ENCODE data around the gene BHLHE23.

The BHLHE23 gene

DNA sequence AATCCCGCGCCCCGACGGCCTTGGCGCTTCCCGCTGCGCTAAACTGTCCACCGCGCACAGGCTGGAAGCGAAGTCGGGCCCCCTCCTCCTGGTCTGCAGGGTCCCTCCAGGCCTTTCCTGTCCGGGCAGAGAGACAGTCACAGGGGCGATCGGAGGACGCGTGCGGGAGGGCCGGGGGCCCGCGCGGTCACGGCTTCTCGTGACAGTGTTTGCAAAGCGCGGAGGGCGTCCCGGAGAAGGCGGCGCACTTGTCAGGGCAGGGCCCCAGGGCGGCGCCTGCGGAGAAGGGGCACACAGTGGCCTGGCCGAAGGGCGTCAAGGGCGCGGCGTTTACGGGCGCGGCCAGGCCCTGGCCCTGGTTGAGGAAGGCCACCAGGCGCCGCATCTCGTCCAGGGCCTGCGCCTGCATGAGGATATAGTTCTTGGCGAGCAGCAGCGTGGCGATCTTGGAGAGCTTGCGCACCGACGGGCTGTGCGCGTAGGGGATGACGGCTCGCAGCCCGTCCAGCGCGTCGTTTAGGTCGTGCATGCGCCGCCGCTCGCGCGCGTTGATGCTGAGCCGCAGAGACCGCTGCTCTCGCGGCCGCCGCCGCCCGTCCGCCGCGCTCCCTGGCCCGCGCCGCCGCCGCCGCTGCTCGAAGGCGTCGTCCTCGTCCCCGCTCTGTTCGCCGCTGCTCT is 763 bp downstream of the BHLHE23 start:
- Histone ChIP-seq H3K9ac (ENCODE audit: low read length) (no peak overlapping the region), H3K14ac (ENCODE audit: low read length in 2 of 2) (no peak overlapping the region), H3K9me3 (ENCODE audit: control insufficient read depth, low read length) (no peaks in the 10 kb centered on the region), H4K8ac (ENCODE audit: low read length) (no peak overlapping the region), H2BK120ac (ENCODE audit: low read depth, low read length) (no peak overlapping the region), H2BK5ac (ENCODE audit: low read depth, low read length, poor library complexity, severe bottlenecking) (no peak overlapping the region), H2BK15ac (ENCODE audit: low read depth, poor library complexity, severe bottlenecking) (no peak overlapping the region), H3K79me1 (replicated peaks; ENCODE audit: low read length, poor library complexity, severe bottlenecking) (no peaks in the 10 kb centered on the region), H3K36me3 (ENCODE audit: control insufficient read depth in 1 of 2, insufficient read depth in 2 of 2, low read depth in 1 of 2, low read length in 2 of 2) (peaks cover 0 to 3% of the 10 kb centered on the region in 2 experiments), H3K27ac (ENCODE audit: low read length, poor library complexity, severe bottlenecking) (no peak overlapping the region), H3K4me1 (ENCODE audit: control insufficient read depth, insufficient read depth, low read depth, low read length) (peaks cover 38% of the 10 kb centered on the region), H3K18ac (ENCODE audit: low read depth in 1 of 2, low read length in 2 of 2) (no peak overlapping the region), H3K4me2 (ENCODE audit: low read length, poor library complexity, severe bottlenecking) (no peak overlapping the region), H3K23ac (ENCODE audit: low read length in 2 of 2) (peak overlapping the region in 1 of 2 experiments; percentile 50), H2BK12ac (ENCODE audit: low read length in 2 of 2) (no peak overlapping the region), H3K27me3 (ENCODE audit: control insufficient read depth in 1 of 2, insufficient read depth in 1 of 2, low read length in 2 of 2) (peaks cover 81 to 91% of the 10 kb centered on the region in 2 experiments), H3K4ac (ENCODE audit: low read depth in 1 of 2, low read length in 2 of 2) (no peak overlapping the region), H4K91ac (ENCODE audit: low read length) (peak overlapping the region; percentile 50), H2AK5ac (ENCODE audit: low read length, severe bottlenecking) (no peak overlapping the region), H3K4me3 (ENCODE audit: insufficient read depth in 1 of 2, low read depth in 1 of 2, low read length in 2 of 2) (peak overlapping the region in 1 of 2 experiments; percentile 22), H2AFZ (ENCODE audit: low read depth, low read length) (no peak overlapping the region)
- peak; percentile 22 for DNase-seq
- WGBS = 7% methylated on average over 90 of the region's 90 CpGs

DNA sequence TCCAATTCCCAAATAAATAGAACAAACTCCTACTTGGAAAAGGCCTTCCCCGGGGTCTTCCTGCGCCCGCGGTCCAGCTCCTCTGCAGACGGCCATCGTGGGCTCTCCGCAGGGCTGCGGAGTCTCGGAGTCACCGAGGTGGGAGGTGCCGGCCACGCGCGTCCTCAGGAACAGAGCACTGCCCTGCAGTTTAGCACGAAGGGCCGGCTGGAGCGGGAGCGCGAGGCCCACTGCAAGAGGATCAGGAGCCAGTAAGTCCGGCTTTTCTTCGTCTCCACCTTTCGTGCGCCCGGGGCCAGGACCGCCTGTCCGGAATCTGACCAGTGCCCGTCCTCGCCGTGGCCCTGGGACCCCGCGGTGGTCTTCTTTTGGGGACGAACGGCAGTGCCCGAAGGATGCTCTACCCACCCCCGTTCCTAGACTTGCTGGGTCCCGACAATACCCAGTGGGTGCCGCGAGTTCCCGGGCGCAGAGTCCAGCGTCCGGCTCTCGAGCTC is 1.4 kb downstream of the BHLHE23 start:
- no peak overlapping the region for H2AK5ac ChIP-seq (ENCODE audit: low read length, severe bottlenecking)

DNA sequence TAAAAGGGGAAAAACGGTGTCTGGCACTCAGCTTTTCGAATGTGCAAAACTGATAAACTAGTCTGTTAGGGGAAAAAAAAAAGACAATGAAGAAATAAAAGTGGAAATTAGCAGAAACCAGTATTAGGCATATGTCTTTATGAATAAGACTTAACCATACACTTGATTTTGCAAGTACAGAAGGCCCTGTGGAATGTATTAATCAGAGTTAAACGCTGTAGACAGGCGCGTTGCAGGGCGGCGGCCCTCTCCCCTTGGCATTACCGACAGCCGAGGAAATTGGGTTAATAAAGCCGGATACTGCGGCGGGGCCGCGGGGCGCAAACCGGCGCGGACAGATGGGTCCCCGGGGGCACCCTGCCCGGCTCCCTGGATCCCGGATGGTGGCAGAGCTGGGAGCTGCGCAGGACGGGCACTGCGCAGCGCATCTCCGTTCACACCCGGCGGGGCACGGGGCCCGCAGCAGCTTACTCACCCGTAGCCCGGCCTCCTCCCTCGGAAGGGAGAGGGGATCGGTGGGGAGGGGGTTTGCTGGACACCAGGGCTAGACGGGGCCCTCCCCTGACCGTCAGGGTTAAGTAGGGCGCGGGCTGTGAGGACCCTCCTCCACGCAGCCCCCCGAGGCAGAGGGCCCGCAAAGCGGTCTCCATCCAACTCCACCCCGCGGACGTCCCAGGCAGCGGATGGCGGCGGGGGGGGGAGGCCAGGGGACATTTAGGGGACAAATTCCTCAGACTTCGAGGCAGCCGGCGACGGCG is 2.0 kb downstream of the BHLHE23 start:
- peak overlapping the region; percentile 14 for H3K4me2 ChIP-seq (ENCODE audit: low read length, poor library complexity, severe bottlenecking)
- H2AK5ac ChIP-seq (ENCODE audit: low read length, severe bottlenecking) = no peak overlapping the region

More for the DNA sequence above, 1.4 kb downstream of the BHLHE23 start:
- Histone ChIP-seq H3K4ac (ENCODE audit: low read depth in 1 of 2, low read length in 2 of 2) (no peak overlapping the region), H2BK12ac (ENCODE audit: low read length in 2 of 2) (no peak overlapping the region), H2BK120ac (ENCODE audit: low read depth, low read length) (no peak overlapping the region), H3K14ac (ENCODE audit: low read length in 2 of 2) (no peak overlapping the region), H3K23ac (ENCODE audit: low read length in 2 of 2) (peak overlapping the region in 1 of 2 experiments; percentile 50), H3K9ac (ENCODE audit: low read length) (no peak overlapping the region), H3K18ac (ENCODE audit: low read depth in 1 of 2, low read length in 2 of 2) (no peak overlapping the region), H2AFZ (ENCODE audit: low read depth, low read length) (no peak overlapping the region), H3K4me3 (ENCODE audit: insufficient read depth in 1 of 2, low read depth in 1 of 2, low read length in 2 of 2) (no peak overlapping the region), H2BK15ac (ENCODE audit: low read depth, poor library complexity, severe bottlenecking) (no peak overlapping the region), H3K27me3 (ENCODE audit: control insufficient read depth in 1 of 2, insufficient read depth in 1 of 2, low read length in 2 of 2) (peaks cover 80 to 93% of the 10 kb centered on the region in 2 experiments), H4K91ac (ENCODE audit: low read length) (no peak overlapping the region), H3K36me3 (ENCODE audit: control insufficient read depth in 1 of 2, insufficient read depth in 2 of 2, low read depth in 1 of 2, low read length in 2 of 2) (peaks cover 0 to 3% of the 10 kb centered on the region in 2 experiments), H4K8ac (ENCODE audit: low read length) (no peak overlapping the region), H3K4me2 (ENCODE audit: low read length, poor library complexity, severe bottlenecking) (no peak overlapping the region), H3K9me3 (ENCODE audit: control insufficient read depth, low read length) (no peaks in the 10 kb centered on the region), H2BK5ac (ENCODE audit: low read depth, low read length, poor library complexity, severe bottlenecking) (no peak overlapping the region), H3K4me1 (ENCODE audit: control insufficient read depth, insufficient read depth, low read depth, low read length) (peaks cover 38% of the 10 kb centered on the region), H3K79me1 (replicated peaks; ENCODE audit: low read length, poor library complexity, severe bottlenecking) (no peaks in the 10 kb centered on the region), H3K27ac (ENCODE audit: low read length, poor library complexity, severe bottlenecking) (no peak overlapping the region)
- no peak for DNase-seq
- 12% methylated on average over 43 of the region's 43 CpGs for WGBS

DNA sequence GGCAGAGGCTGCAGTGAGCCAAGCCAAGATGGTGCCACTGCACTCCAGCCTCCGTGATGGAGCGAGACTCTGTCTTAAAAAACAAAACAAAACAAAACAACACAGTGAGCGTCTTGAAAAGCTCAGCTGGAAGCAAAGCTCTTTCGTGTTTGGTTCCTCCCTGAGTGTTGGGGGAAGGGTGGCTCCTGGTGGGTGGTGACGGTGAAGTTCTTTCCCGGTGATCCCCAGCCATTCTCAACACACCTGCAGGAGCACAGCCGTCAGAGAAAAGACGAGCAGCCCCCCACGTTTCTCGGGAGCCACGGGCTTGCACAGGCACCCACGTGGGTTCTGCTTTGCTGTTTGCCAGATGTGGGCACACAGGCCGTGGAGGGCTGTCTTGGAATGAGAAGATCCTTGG is 3.2 kb downstream of the BHLHE23 start:
- Histone ChIP-seq H3K27me3 (ENCODE audit: control insufficient read depth in 1 of 2, insufficient read depth in 1 of 2, low read length in 2 of 2) (peaks cover 81 to 94% of the 10 kb centered on the region in 2 experiments), H3K23ac (ENCODE audit: low read length in 2 of 2) (no peak overlapping the region), H3K4ac (ENCODE audit: low read depth in 1 of 2, low read length in 2 of 2) (no peak overlapping the region), H3K9ac (ENCODE audit: low read length) (no peak overlapping the region), H3K18ac (ENCODE audit: low read depth in 1 of 2, low read length in 2 of 2) (no peak overlapping the region), H3K14ac (ENCODE audit: low read length in 2 of 2) (no peak overlapping the region), H2BK12ac (ENCODE audit: low read length in 2 of 2) (no peak overlapping the region), H3K4me1 (ENCODE audit: control insufficient read depth, insufficient read depth, low read depth, low read length) (peaks cover 29% of the 10 kb centered on the region), H3K9me3 (ENCODE audit: control insufficient read depth, low read length) (peaks cover 5% of the 10 kb centered on the region), H3K4me3 (ENCODE audit: insufficient read depth in 1 of 2, low read depth in 1 of 2, low read length in 2 of 2) (no peak overlapping the region), H2BK15ac (ENCODE audit: low read depth, poor library complexity, severe bottlenecking) (no peak overlapping the region), H2AFZ (ENCODE audit: low read depth, low read length) (no peak overlapping the region), H3K27ac (ENCODE audit: low read length, poor library complexity, severe bottlenecking) (no peak overlapping the region), H2AK5ac (ENCODE audit: low read length, severe bottlenecking) (no peak overlapping the region), H4K8ac (ENCODE audit: low read length) (no peak overlapping the region), H3K4me2 (ENCODE audit: low read length, poor library complexity, severe bottlenecking) (no peak overlapping the region), H2BK120ac (ENCODE audit: low read depth, low read length) (no peak overlapping the region), H2BK5ac (ENCODE audit: low read depth, low read length, poor library complexity, severe bottlenecking) (no peak overlapping the region), H3K79me1 (replicated peaks; ENCODE audit: low read length, poor library complexity, severe bottlenecking) (no peaks in the 10 kb centered on the region), H3K36me3 (ENCODE audit: control insufficient read depth in 1 of 2, insufficient read depth in 2 of 2, low read depth in 1 of 2, low read length in 2 of 2) (peaks cover 0 to 3% of the 10 kb centered on the region in 2 experiments), H4K91ac (ENCODE audit: low read length) (no peak overlapping the region)
- DNase-seq = no peak
- 7% methylated on average over 11 of the region's 13 CpGs for WGBS

More for the DNA sequence above, 2.0 kb downstream of the BHLHE23 start:
- Histone ChIP-seq H3K9ac (ENCODE audit: low read length) (no peak overlapping the region), H3K4me3 (ENCODE audit: insufficient read depth in 1 of 2, low read depth in 1 of 2, low read length in 2 of 2) (no peak overlapping the region), H2BK5ac (ENCODE audit: low read depth, low read length, poor library complexity, severe bottlenecking) (no peak overlapping the region), H3K27ac (ENCODE audit: low read length, poor library complexity, severe bottlenecking) (no peak overlapping the region), H2BK120ac (ENCODE audit: low read depth, low read length) (no peak overlapping the region), H3K79me1 (replicated peaks; ENCODE audit: low read length, poor library complexity, severe bottlenecking) (no peaks in the 10 kb centered on the region), H3K23ac (ENCODE audit: low read length in 2 of 2) (no peak overlapping the region), H3K36me3 (ENCODE audit: control insufficient read depth in 1 of 2, insufficient read depth in 2 of 2, low read depth in 1 of 2, low read length in 2 of 2) (peaks cover 0 to 3% of the 10 kb centered on the region in 2 experiments), H3K4ac (ENCODE audit: low read depth in 1 of 2, low read length in 2 of 2) (no peak overlapping the region), H2AFZ (ENCODE audit: low read depth, low read length) (no peak overlapping the region), H3K18ac (ENCODE audit: low read depth in 1 of 2, low read length in 2 of 2) (no peak overlapping the region), H4K91ac (ENCODE audit: low read length) (no peak overlapping the region), H3K9me3 (ENCODE audit: control insufficient read depth, low read length) (no peaks in the 10 kb centered on the region), H3K14ac (ENCODE audit: low read length in 2 of 2) (no peak overlapping the region), H2BK12ac (ENCODE audit: low read length in 2 of 2) (no peak overlapping the region), H4K8ac (ENCODE audit: low read length) (no peak overlapping the region), H3K4me1 (ENCODE audit: control insufficient read depth, insufficient read depth, low read depth, low read length) (peaks cover 38% of the 10 kb centered on the region), H2BK15ac (ENCODE audit: low read depth, poor library complexity, severe bottlenecking) (no peak overlapping the region), H3K27me3 (ENCODE audit: control insufficient read depth in 1 of 2, insufficient read depth in 1 of 2, low read length in 2 of 2) (peaks cover 80 to 93% of the 10 kb centered on the region in 2 experiments)
- no peak for DNase-seq
- 5% methylated on average over 36 of the region's 53 CpGs for WGBS
